Measurements from ENCODE around the gene SAMD14.
"Not testable (repeated sequence)": the region's sequence is repeated elsewhere in the genome, so short reads cannot be mapped to it uniquely, and the experiment has no call there.

The SAMD14 gene

GRCh38 chr17:50075446-50076032 is 54.4 kb downstream of the SAMD14 start:
- no peak for DNase-seq (ENCODE audit: low read depth)

DNA sequence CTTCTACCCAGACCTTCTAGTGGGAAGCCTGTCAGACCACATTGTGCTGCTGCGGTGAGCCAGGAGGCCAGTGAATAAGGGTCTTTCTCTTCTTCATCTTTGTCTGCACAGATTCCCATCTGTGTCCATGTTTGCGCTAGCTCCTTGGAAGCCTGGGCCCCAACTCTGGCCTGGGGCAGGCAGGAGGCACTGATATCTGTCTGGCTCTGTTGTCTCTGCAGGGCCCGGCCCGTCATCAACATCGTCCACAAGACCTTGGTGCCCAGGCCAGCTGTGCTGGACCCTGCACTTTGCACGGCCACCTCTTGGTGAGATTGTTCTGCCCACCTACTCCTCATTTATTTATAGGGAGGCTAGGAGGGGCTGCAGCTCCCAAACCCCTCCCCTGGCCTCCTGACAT is 55.7 kb downstream of the SAMD14 start:
- no peak for DNase-seq (ENCODE audit: low read depth)

DNA sequence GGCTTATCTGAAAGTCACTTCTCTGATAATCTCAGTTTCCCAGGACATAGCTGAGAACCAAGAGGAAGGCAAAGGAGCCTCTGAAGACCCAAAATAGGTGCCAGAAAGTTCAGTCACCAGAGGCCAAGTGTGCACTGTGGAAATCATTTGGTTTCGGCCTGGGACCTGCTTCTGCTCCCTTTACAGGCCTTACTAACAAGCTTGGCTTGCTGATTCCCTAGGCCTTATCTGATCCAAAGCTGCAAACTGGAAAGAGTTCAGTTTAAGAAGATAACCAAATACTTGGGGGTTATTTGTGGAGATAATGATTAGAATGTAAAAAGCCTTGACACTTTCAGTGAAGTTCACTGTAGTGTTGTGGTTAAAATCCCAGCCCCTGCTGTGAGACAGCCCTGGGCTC is 57.0 kb downstream of the SAMD14 start:
- no peak for DNase-seq (ENCODE audit: low read depth)

GRCh38 chr17:50072130-50072529 is 57.8 kb downstream of the SAMD14 start:
- no peak for DNase-seq (ENCODE audit: low read depth)

DNA sequence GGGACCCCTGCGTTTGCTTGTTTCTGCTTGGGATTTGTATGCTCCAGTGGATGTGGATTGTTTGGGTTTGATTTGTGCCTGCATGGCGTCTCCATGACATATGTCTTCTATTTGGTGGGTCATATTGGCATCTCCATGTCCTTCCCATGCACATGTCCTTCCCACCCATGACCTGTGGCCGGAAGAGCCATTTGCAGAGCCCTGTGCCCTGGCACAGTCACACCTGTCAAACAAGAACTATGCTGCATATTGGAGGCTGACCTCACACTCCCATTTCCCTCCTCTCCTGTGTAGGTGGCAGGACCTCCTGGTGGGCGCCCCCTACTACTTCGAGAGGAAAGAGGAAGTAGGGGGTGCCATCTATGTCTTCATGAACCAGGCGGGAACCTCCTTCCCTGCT is 58.3 kb downstream of the SAMD14 start:
- DNase-seq (ENCODE audit: low read depth), result no peak

DNA sequence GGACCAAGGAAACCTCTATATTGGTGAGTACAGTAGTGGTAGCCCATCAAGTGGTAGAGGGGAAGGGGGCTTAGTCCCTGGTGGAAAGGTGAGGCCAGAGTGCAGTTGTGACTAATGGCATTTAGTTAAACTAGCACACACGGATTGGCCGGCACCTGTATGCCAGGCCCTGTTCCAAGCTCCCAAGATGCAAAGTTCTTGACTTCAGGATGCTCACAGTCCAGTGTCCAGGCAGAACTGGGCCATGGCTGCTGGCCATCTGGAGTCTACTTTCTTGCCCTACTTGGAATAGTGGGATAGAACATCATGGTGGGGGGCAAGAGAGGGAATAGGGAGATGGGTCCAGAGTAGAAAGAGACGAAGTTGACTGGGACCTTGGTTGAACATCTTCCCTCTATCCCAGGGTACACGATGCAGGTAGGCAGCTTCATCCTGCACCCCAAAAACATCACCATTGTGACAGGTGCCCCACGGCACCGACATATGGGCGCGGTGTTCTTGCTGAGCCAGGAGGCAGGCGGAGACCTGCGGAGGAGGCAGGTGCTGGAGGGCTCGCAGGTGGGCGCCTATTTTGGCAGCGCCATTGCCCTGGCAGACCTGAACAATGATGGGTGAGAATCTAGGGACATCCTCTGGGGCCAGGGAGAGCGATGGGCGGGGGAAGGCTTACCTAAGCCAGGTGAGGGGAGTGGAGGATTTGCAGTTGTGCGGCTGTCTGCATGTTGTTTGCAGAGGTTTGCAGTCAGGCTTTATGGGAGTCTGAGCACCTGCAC is 58.9 kb downstream of the SAMD14 start:
- DNase-seq (ENCODE audit: low read depth), result no peak

DNA sequence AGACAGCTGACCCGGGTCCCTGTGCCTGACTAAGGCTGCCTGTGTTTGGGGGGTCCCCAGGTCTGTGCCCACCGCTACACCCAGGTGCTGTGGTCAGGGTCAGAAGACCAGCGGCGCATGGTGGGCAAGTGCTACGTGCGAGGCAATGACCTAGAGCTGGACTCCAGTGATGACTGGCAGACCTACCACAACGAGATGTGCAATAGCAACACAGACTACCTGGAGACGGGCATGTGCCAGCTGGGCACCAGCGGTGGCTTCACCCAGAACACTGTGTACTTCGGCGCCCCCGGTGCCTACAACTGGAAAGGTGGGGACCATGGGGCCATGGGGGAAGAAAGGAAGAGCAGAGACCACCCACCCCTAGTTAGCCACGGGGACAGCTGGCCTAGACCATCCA is 62.0 kb downstream of the SAMD14 start:
- DNase-seq (ENCODE audit: low read depth), result no peak

DNA sequence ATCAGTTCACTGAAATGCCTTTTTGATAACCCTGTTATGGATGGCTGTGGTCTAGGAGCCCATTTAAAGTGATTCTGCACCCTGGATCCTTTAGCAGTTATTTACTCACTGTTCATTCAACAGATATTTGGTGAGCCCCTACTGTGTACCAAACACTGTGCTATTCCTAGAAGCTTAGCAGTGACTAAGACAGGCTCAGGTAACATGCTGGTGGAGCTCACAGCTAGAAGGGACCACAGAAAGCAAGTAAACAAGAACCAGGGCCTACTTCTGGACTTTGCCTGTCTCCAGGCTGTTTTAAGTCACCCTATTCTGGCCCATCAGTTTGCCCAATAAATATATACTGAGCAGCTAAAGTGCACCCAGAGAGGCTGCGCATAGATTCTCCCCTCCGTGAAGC is 63.0 kb downstream of the SAMD14 start:
- no peak for DNase-seq (ENCODE audit: low read depth)

- DNase-seq (ENCODE audit: low read depth), result no peak
Observed at GRCh38 chr17:50065056-50065455, 64.9 kb downstream of the SAMD14 start.

DNA sequence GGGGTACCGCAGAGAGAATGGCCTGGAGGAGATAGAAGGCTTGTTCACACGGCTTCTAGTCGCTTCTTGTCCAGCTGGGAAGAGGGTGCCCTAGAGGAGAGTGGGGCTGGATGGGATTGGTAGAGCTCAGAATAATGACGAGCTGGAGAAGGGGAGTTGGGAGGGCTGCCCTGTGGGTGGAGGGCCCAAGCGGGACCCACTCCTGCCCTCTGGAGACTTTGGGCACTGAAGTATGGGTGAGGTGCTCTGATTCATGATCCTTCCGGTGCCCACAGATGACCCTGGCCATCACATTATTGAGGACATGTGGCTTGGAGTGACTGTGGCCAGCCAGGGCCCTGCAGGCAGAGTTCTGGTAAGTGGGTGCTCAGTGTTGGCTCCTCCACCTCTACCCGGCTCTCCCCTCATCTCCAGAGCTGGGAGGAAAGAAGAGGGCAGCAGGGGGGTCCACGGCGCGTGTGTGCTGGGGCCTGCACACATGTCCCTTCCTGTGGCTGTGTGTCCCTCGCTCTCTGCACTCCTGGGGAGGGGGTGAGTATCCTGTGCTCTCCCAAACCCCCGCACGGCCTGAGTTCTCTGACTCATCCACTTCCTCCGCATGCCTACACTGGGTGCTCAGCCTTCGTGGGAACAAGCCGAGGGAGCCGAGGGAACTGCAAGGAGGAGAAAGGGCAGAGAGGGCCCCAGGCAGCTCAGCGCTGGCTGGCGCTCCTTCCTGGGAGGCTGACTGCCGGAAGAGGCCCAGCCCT is 65.5 kb downstream of the SAMD14 start:
- DNase-seq (ENCODE audit: low read depth), result peak; percentile 92

GRCh38 chr17:50063561-50064252 is 66.3 kb downstream of the SAMD14 start:
- no peak for DNase-seq (ENCODE audit: low read depth)

GRCh38 chr17:50062293-50063243 is 67.4 kb downstream of the SAMD14 start:
- DNase-seq (ENCODE audit: low read depth), result no peak

- not testable (repeated sequence) for DNase-seq (ENCODE audit: low read depth)
Observed at GRCh38 chr17:50061713-50062045, 68.3 kb downstream of the SAMD14 start.

GRCh38 chr17:50060951-50061712 is 68.8 kb downstream of the SAMD14 start:
- DNase-seq (ENCODE audit: low read depth), result no peak
